GM15510 (cell line): ENCODE measurements around the gene ANKS1B.

Experiments
- POLR2A ChIP-seq: IDR thresholded peaks from 3 replicates; pipeline ENCODE4 v1.6.1; 2011; ENCODE audit warnings: borderline replicate concordance; ENCODE audit not compliant: insufficient read length; ENCODE audit errors: extremely low read depth

Gene ANKS1B

GRCh38 chr12:99706736-99707473, 277.8 kb downstream of the ANKS1B start:
- TF ChIP-seq POLR2A, result no peak

- no peak for TF ChIP-seq POLR2A
Measured at GRCh38 chr12:99704458-99704857, 280.3 kb downstream of the ANKS1B start.

GRCh38 chr12:99704036-99704435, 280.7 kb downstream of the ANKS1B start:
- TF ChIP-seq POLR2A, result no peak

GRCh38 chr12:99700032-99700431, 284.7 kb downstream of the ANKS1B start:
- no peak for TF ChIP-seq POLR2A

- TF ChIP-seq POLR2A, result no peak
Measured at GRCh38 chr12:99695050-99695449, 289.7 kb downstream of the ANKS1B start.

- no peak for TF ChIP-seq POLR2A
Measured at GRCh38 chr12:99686142-99686541, 298.6 kb downstream of the ANKS1B start.

- TF ChIP-seq POLR2A, result no peak
Measured at GRCh38 chr12:99680276-99680675, 304.5 kb downstream of the ANKS1B start.

- no peak for TF ChIP-seq POLR2A
Measured at GRCh38 chr12:99670635-99671034, 314.1 kb downstream of the ANKS1B start.

- no peak for TF ChIP-seq POLR2A
Measured at GRCh38 chr12:99658671-99659349, 325.9 kb downstream of the ANKS1B start.

- TF ChIP-seq POLR2A, result no peak
Measured at GRCh38 chr12:99649551-99649950, 335.2 kb downstream of the ANKS1B start.

GRCh38 chr12:99648183-99648582, 336.6 kb downstream of the ANKS1B start:
- TF ChIP-seq POLR2A, result no peak

GRCh38 chr12:99647453-99647852, 337.3 kb downstream of the ANKS1B start, which contains the start of gene GARIN6:
TSS of gene GARIN6 (plus strand) at chr12:99647753. CDS start at chr12:99648175, 422 bp downstream.
- no peak for TF ChIP-seq POLR2A

- no peak for TF ChIP-seq POLR2A
Measured at GRCh38 chr12:99644629-99645028, 340.1 kb downstream of the ANKS1B start.

GRCh38 chr12:99627459-99627858, 357.3 kb downstream of the ANKS1B start:
- no peak for TF ChIP-seq POLR2A

GRCh38 chr12:99620159-99620479, 364.6 kb downstream of the ANKS1B start:
- no peak for TF ChIP-seq POLR2A
